VCaP (cell line): Measurements from ENCODE around the gene RNF152.

ENCODE experiments used
- H3K27ac ChIP-seq: fragments of 450-650 bp; 2 replicates; pipeline ENCODE4 v1.5.1; 2017
- CTCF ChIP-seq: fragments of 450-650 bp; conservative IDR thresholded peaks from 2 replicates; pipeline ENCODE4 v1.5.1; 2017; ENCODE audit warnings: mild to moderate bottlenecking, moderate library complexity

Gene RNF152

GRCh38 chr18:61861372-61861771 is 31.4 kb downstream of the RNF152 start:
- TF ChIP-seq CTCF: no peak
- H3K27ac ChIP-seq: no peak overlapping the region

- TF ChIP-seq CTCF: no peak
- H3K27ac ChIP-seq: no peak overlapping the region
Observed at GRCh38 chr18:61860302-61860701, 32.5 kb downstream of the RNF152 start.

- no peak for TF ChIP-seq CTCF
Observed at GRCh38 chr18:61859113-61859512, 33.7 kb downstream of the RNF152 start.

GRCh38 chr18:61856678-61857077 is 36.1 kb downstream of the RNF152 start:
- TF ChIP-seq CTCF: no peak

More at GRCh38 chr18:61859113-61859512, 33.7 kb downstream of the RNF152 start:
- no peak overlapping the region for H3K27ac ChIP-seq

GRCh38 chr18:61855449-61856378 is 37.1 kb downstream of the RNF152 start:
- TF ChIP-seq CTCF: no peak
- no peak overlapping the region for H3K27ac ChIP-seq

More at GRCh38 chr18:61856678-61857077, 36.1 kb downstream of the RNF152 start:
- H3K27ac ChIP-seq: no peak overlapping the region

GRCh38 chr18:61854578-61855448 is 38.0 kb downstream of the RNF152 start:
- no peak for TF ChIP-seq CTCF
- no peak overlapping the region for H3K27ac ChIP-seq

GRCh38 chr18:61853855-61854254 is 39.0 kb downstream of the RNF152 start:
- TF ChIP-seq CTCF: no peak
- no peak overlapping the region for H3K27ac ChIP-seq
